HCT116 (cell line): ENCODE measurements around the gene A3GALT2. TPM values are rescaled to one million over a fixed set of nuclear protein-coding genes. Genes with fewer than 3 reads are reported as not detected.
"Not testable (repeated sequence)": the region's sequence is repeated elsewhere in the genome, so short reads cannot be mapped to it uniquely, and the experiment has no call there.

ENCODE experiments used
- ATAC-seq: fragments of 200-7000 bp; cut with Tn5 transposase; 2 replicates; pipeline ENCODE4 v1.9.1; 2020; ENCODE audit warnings: mild to moderate bottlenecking, moderate library complexity
- BruUV-seq: library from RNA; stranded (reverse); fragments of 400-500 nt; replicated peaks from 2 replicates; lab custom pipeline; 2021; lab: Mats Ljungman, UMichigan
- CTCF ChIA-PET: fragments of 300-600 bp; sonication (Branson Sonifier 250); formaldehyde crosslinking; loops from one replicate; lab custom pipeline; 2021; ENCODE audit warnings: antibody characterized with exemption; lab: Charles Lee
- POLR2A ChIA-PET: fragments of 300-600, 350-600 bp; sonication (Branson Sonifier 250); formaldehyde crosslinking; loops from one replicate; lab custom pipeline; 2021; ENCODE audit warnings: antibody characterized with exemption; lab: Charles Lee
- RAD21 ChIA-PET, 2 experiments: fragments of 300-600 bp; sonication (Branson Sonifier 250); formaldehyde crosslinking; loops; one replicate each; lab custom pipeline; 2023; ENCODE audit warnings: low total read pairs in 2 of 2; ENCODE audit not compliant: uncharacterized antibody in 2 of 2, unreplicated experiment in 2 of 2, low non-redundant PET in 1 of 2; lab: Charles Lee
- DNase-seq: peaks from one replicate; pipeline ENCODE4 v3.0.0-alpha.2; 2010; ENCODE audit warnings: low read depth, low spot score
- H2AFZ ChIP-seq: fragments of 200-600 bp; shearing (Covaris generic), sonication (generic); 2 replicates; pipeline ENCODE4 v1.6.1; 2017; ENCODE audit warnings: low read depth, mixed run types, mixed read lengths, antibody characterized with exemption, low read length; ENCODE audit not compliant: poor library complexity, severe bottlenecking
- H3K27ac ChIP-seq: 2 replicates; pipeline ENCODE4 v1.5.1; 2012; ENCODE audit warnings: low read depth, low read length
- H3K27me3 ChIP-seq: fragments of 200-600 bp; sonication (generic); 2 replicates; pipeline ENCODE4 v1.6.1; 2016; ENCODE audit warnings: mixed run types, low read length, mixed read lengths; ENCODE audit not compliant: insufficient read depth
- H3K36me3 ChIP-seq, 2 experiments: fragments of 200-500 bp in 1 of 2; fragments of 200-600 bp in 1 of 2; sonication (Bioruptor generic) in 1 of 2; sonication (generic) in 1 of 2; 2 replicates each; pipeline versions ENCODE4 v1.5.1 to v1.6.1; 2014 to 2016; ENCODE audit warnings: low read length in 2 of 2, inconsistent platforms in 1 of 2, mixed read lengths in 1 of 2, mixed run types in 1 of 2; ENCODE audit not compliant: insufficient read depth in 2 of 2, control insufficient read depth in 1 of 2
- H3K4me1 ChIP-seq, 2 experiments: fragments of 200-600 bp in 1 of 2; sonication (generic) in 1 of 2; 2 replicates each; pipeline versions ENCODE4 v1.5.1 to v1.6.1; 2012 to 2017; ENCODE audit warnings: low read length in 2 of 2, inconsistent platforms in 1 of 2, mild to moderate bottlenecking in 1 of 2, mixed read lengths in 1 of 2, mixed run types in 1 of 2, moderate library complexity in 1 of 2; ENCODE audit not compliant: insufficient read depth in 2 of 2, control insufficient read depth in 1 of 2
- H3K4me2 ChIP-seq: fragments of 200-600 bp; sonication (generic); 2 replicates; pipeline ENCODE4 v1.6.1; 2017; ENCODE audit warnings: mixed run types, low read length, mixed read lengths
- H3K4me3 ChIP-seq, 2 experiments: fragments of 200-600 bp in 1 of 2; sonication (generic) in 1 of 2; replicated peaks in 1 of 2; 2 replicates each; pipeline ENCODE4 v1.5.1; 2011 to 2016; ENCODE audit warnings: low read length in 2 of 2, control low read depth in 1 of 2, low read depth in 1 of 2, mild to moderate bottlenecking in 1 of 2, mixed read lengths in 1 of 2, mixed run types in 1 of 2
- H3K79me2 ChIP-seq: fragments of 200-600 bp; sonication (generic); 2 replicates; pipeline ENCODE4 v1.6.1; 2017; ENCODE audit warnings: mild to moderate bottlenecking, mixed run types, low read length, moderate library complexity, mixed read lengths; ENCODE audit not compliant: insufficient read depth
- H3K9ac ChIP-seq: fragments of 200-600 bp; sonication (generic); 2 replicates; pipeline ENCODE4 v1.6.1; 2016; ENCODE audit warnings: low read length, mixed read lengths
- H3K9me2 ChIP-seq: fragments of 200-600 bp; sonication (generic), shearing (Covaris generic); 2 replicates; pipeline ENCODE4 v1.6.1; 2017; ENCODE audit warnings: mixed run types, mild to moderate bottlenecking, moderate library complexity; ENCODE audit not compliant: insufficient read depth
- H3K9me3 ChIP-seq, 2 experiments: fragments of 200-500 bp in 1 of 2; fragments of 200-600 bp in 1 of 2; sonication (Bioruptor generic) in 1 of 2; sonication (generic) in 1 of 2; 2 replicates each; pipeline ENCODE4 v1.6.1; 2014 to 2017; ENCODE audit warnings: low read length in 2 of 2, mixed read lengths in 2 of 2, inconsistent platforms in 1 of 2, low read depth in 1 of 2, mild to moderate bottlenecking in 1 of 2, mixed run types in 1 of 2, moderate library complexity in 1 of 2; ENCODE audit not compliant: control insufficient read depth in 1 of 2, insufficient read depth in 1 of 2
- H4K20me1 ChIP-seq: fragments of 200-600 bp; sonication (generic), shearing (Covaris generic); 2 replicates; pipeline ENCODE4 v1.6.1; 2017; ENCODE audit warnings: mixed run types, mild to moderate bottlenecking, moderate library complexity; ENCODE audit not compliant: insufficient read depth
- ATF3 ChIP-seq: IDR thresholded peaks from 2 replicates; pipeline ENCODE4 v1.6.1; 2012
- CBX3 ChIP-seq: IDR thresholded peaks from 2 replicates; pipeline ENCODE4 v1.6.1; 2012; ENCODE audit warnings: low read depth
- CEBPB ChIP-seq: IDR thresholded peaks from 2 replicates; pipeline ENCODE4 v1.6.1; 2012; ENCODE audit warnings: low read depth
- EGR1 ChIP-seq: IDR thresholded peaks from 2 replicates; pipeline ENCODE4 v1.6.1; 2012; ENCODE audit warnings: low read depth
- ELF1 ChIP-seq: IDR thresholded peaks from 2 replicates; pipeline ENCODE4 v1.6.1; 2012; ENCODE audit warnings: low read depth, borderline replicate concordance
- JUND ChIP-seq: IDR thresholded peaks from 2 replicates; pipeline ENCODE4 v1.6.1; 2012
- MAX ChIP-seq: IDR thresholded peaks from 2 replicates; pipeline ENCODE4 v1.6.1; 2012
- POLR2A ChIP-seq: IDR thresholded peaks from 2 replicates; pipeline ENCODE4 v1.7.0; 2011; ENCODE audit warnings: borderline replicate concordance; ENCODE audit not compliant: insufficient read depth, insufficient read length; ENCODE audit errors: extremely low read depth
- REST ChIP-seq: IDR thresholded peaks from 2 replicates; pipeline ENCODE4 v1.6.1; 2012; ENCODE audit warnings: low read depth
- SP1 ChIP-seq: IDR thresholded peaks from 2 replicates; pipeline ENCODE4 v1.6.1; 2012; ENCODE audit warnings: low read depth
- SRF ChIP-seq: IDR thresholded peaks from 2 replicates; pipeline ENCODE4 v1.6.1; 2012; ENCODE audit warnings: low read depth
- TCF7L2 ChIP-seq: IDR thresholded peaks from 2 replicates; pipeline ENCODE4 v1.7.0; 2011; ENCODE audit warnings: borderline replicate concordance, inconsistent platforms; ENCODE audit not compliant: insufficient read depth, insufficient read length; ENCODE audit errors: extremely low read depth
- YY1 ChIP-seq: IDR thresholded peaks from 2 replicates; pipeline ENCODE4 v1.6.1; 2011; ENCODE audit warnings: low read length, low read depth, moderate library complexity, mild to moderate bottlenecking; ENCODE audit not compliant: insufficient replicate concordance; ENCODE audit errors: extremely low read depth
- ZBTB33 ChIP-seq: IDR thresholded peaks from 2 replicates; pipeline ENCODE4 v1.6.1; 2011; ENCODE audit warnings: mild to moderate bottlenecking, low read length, moderate library complexity; ENCODE audit not compliant: insufficient replicate concordance; ENCODE audit errors: extremely low read depth
- intact Hi-C: fragments of 100-400 bp; cut with micrococcal nuclease; formaldehyde crosslinking; loops from 2 replicates; pipeline ENCODE4 v1.10.0; 2022
- total RNA-seq: library from RNA; stranded (reverse); gene quantifications from one replicate; pipeline ENCODE4 v1.2.1, GENCODE V29; 2021; ENCODE audit not compliant: unreplicated experiment

The A3GALT2 gene
- total RNA-seq, 1 experiment from 2014 or later, result not detected

- H3K27ac ChIP-seq, BruUV-seq, H2AFZ ChIP-seq, H3K9me3 ChIP-seq, H3K9ac ChIP-seq, DNase-seq, ATAC-seq, H3K4me1 ChIP-seq, H3K27me3 ChIP-seq, POLR2A ChIA-PET, RAD21 ChIA-PET, CTCF ChIA-PET, H3K36me3 ChIP-seq, H3K9me2 ChIP-seq, H3K79me2 ChIP-seq, H3K4me2 ChIP-seq, intact Hi-C loops, H4K20me1 ChIP-seq, H3K4me3 ChIP-seq: not testable (repeated sequence)
Observed at GRCh38 chr1:33309351-33309750, 11.5 kb downstream of the A3GALT2 start.

- H3K79me2 ChIP-seq, result no peaks in the 10 kb centered on the region
- no peak overlapping the region for H3K27ac ChIP-seq
- H3K36me3 ChIP-seq, result no peaks in the 10 kb centered on the region
- H2AFZ ChIP-seq, result no peak overlapping the region
- ChIA-PET POLR2A (interaction anchor here (0.6 kb wide), 1 partner anchor 207 kb away, joined by 3 read pairs; no protein-coding TSS in a partner anchor), RAD21 (no interaction called here), CTCF (no interaction called here)
- no peak for ATAC-seq
- H4K20me1 ChIP-seq, result no peaks in the 10 kb centered on the region
- H3K9me2 ChIP-seq, result no peaks in the 10 kb centered on the region
- no peaks in the 10 kb centered on the region for H3K9me3 ChIP-seq
- intact Hi-C loops, result no loop called here
- H3K4me2 ChIP-seq, result no peak overlapping the region
- no TSS peak for BruUV-seq
- no peaks in the 10 kb centered on the region for H3K27me3 ChIP-seq
- H3K4me3 ChIP-seq, result no peak overlapping the region
- H3K4me1 ChIP-seq, result no peaks in the 10 kb centered on the region
- no peak for DNase-seq
- no peak overlapping the region for H3K9ac ChIP-seq
- TF ChIP-seq ELF1, result no peak
- TF ChIP-seq CBX3, result no peak
- TF ChIP-seq SRF, result no peak
- TF ChIP-seq ATF3, result no peak
- no peak for TF ChIP-seq TCF7L2
- no peak for TF ChIP-seq MAX
- no peak for TF ChIP-seq POLR2A
- TF ChIP-seq REST, result no peak
- no peak for TF ChIP-seq EGR1
- TF ChIP-seq CEBPB, result no peak
- no peak for TF ChIP-seq YY1
- TF ChIP-seq SP1, result no peak
- TF ChIP-seq JUND, result no peak
- no peak for TF ChIP-seq ZBTB33
Observed at GRCh38 chr1:33307494-33307864, 13.4 kb downstream of the A3GALT2 start.
